Ovary (tissue), 3 donors: ENCODE results near the gene BICC1.

ENCODE experiments used
- CTCF ChIP-seq, 3 donors: fragments of 450-650 bp in 2 of 3; fragments of 200-600 bp in 1 of 3; IDR thresholded peaks; one replicate each; pipeline versions ENCODE4 v1.5.1 to v1.8.0; 2016 to 2022; ENCODE audit warnings: antibody characterized with exemption in 3 of 3, mild to moderate bottlenecking in 1 of 3
- EP300 ChIP-seq: sonication (generic); formaldehyde crosslinking; IDR thresholded peaks from one replicate; pipeline ENCODE4 v1.6.1; 2017; ENCODE audit warnings: antibody characterized with exemption
- donor health status: DM: no; HTN: no; CAD: no.

- TF ChIP-seq CTCF (IDR thresholded peaks at IDR 0.05): no peak
- TF ChIP-seq EP300: no peak
Observed at GRCh38 chr10:58757352-58758065, 244.8 kb downstream of the BICC1 start.
